Neural cell (in vitro differentiated cells): ENCODE measurements around the gene PLEKHA5. TPM values are rescaled to one million over a fixed set of nuclear protein-coding genes. Genes with fewer than 3 reads are reported as not detected.

Source experiments
- H2AFZ ChIP-seq: fragments of 200-600, 300-800 bp; sonication (generic), shearing (Covaris generic); 2 replicates; pipeline ENCODE4 v1.6.0; 2014; ENCODE audit warnings: low read depth, mild to moderate bottlenecking, antibody characterized with exemption, low read length, moderate library complexity
- H3F3A ChIP-seq: fragments of 200-600 bp; shearing (Covaris generic); 2 replicates; pipeline ENCODE4 v1.6.1; 2016; ENCODE audit warnings: mild to moderate bottlenecking, moderate library complexity, mixed read lengths, antibody characterized with exemption, low read length; ENCODE audit not compliant: insufficient read depth, poor library complexity, severe bottlenecking
- H3K27ac ChIP-seq: fragments of 200-600, 300-800 bp; sonication (generic), shearing (Covaris generic); 2 replicates; pipeline ENCODE4 v1.5.1; 2014; ENCODE audit warnings: mild to moderate bottlenecking, low read length, moderate library complexity
- H3K27me3 ChIP-seq: fragments of 300-800, 200-600 bp; sonication (generic), shearing (Covaris generic); 2 replicates; pipeline ENCODE4 v1.6.0; 2014; ENCODE audit warnings: mild to moderate bottlenecking, low read depth, low read length, moderate library complexity; ENCODE audit not compliant: insufficient read depth
- H3K36me3 ChIP-seq: fragments of 300-800, 200-600 bp; sonication (generic), shearing (Covaris generic); 2 replicates; pipeline ENCODE4 v1.5.1; 2014; ENCODE audit warnings: mild to moderate bottlenecking, antibody characterized with exemption, low read length, moderate library complexity; ENCODE audit not compliant: insufficient read depth
- H3K4me2 ChIP-seq: fragments of 300-800, 200-600 bp; sonication (generic), shearing (Covaris generic); 2 replicates; pipeline ENCODE4 v1.6.0; 2014; ENCODE audit warnings: mild to moderate bottlenecking, low read length
- H3K4me3 ChIP-seq: fragments of 300-800, 200-600 bp; sonication (generic), shearing (Covaris generic); 2 replicates; pipeline ENCODE4 v1.5.1; 2014; ENCODE audit warnings: mild to moderate bottlenecking, low read length, moderate library complexity
- H3K79me2 ChIP-seq: fragments of 200-600 bp; shearing (Covaris generic); replicated peaks from 2 replicates; pipeline ENCODE4 v1.6.0; 2014; ENCODE audit warnings: mild to moderate bottlenecking, low read length, moderate library complexity; ENCODE audit not compliant: insufficient read depth
- H3K9ac ChIP-seq: fragments of 300-800, 200-600 bp; sonication (generic), shearing (Covaris generic); 2 replicates; pipeline ENCODE4 v1.6.1; 2016; ENCODE audit warnings: mild to moderate bottlenecking, low read length, mixed read lengths
- H3K9me2 ChIP-seq: fragments of 200-600 bp; shearing (Covaris generic); 2 replicates; pipeline ENCODE4 v1.6.1; 2016; ENCODE audit warnings: mild to moderate bottlenecking, low read length, mixed read lengths; ENCODE audit not compliant: insufficient read depth
- H3K9me3 ChIP-seq: fragments of 200-600, 300-800 bp; sonication (generic), shearing (Covaris generic); 2 replicates; pipeline ENCODE4 v1.6.1; 2016; ENCODE audit warnings: mild to moderate bottlenecking, mixed run types, low read length, moderate library complexity, mixed read lengths
- H4K20me1 ChIP-seq: fragments of 200-600 bp; shearing (Covaris generic); 2 replicates; pipeline ENCODE4 v1.6.1; 2016; ENCODE audit warnings: mild to moderate bottlenecking, mixed run types; ENCODE audit not compliant: insufficient read depth
- CTCF ChIP-seq: fragments of 450-650 bp; IDR thresholded peaks from 2 replicates; pipeline ENCODE4 v1.5.1; 2014; ENCODE audit warnings: antibody characterized with exemption, mild to moderate bottlenecking, moderate library complexity; ENCODE audit not compliant: poor library complexity, severe bottlenecking
- EP300 ChIP-seq: fragments of 450-650 bp; conservative IDR thresholded peaks from 2 replicates; pipeline ENCODE4 v1.6.1; 2014; ENCODE audit warnings: antibody characterized with exemption, mild to moderate bottlenecking, moderate library complexity; ENCODE audit not compliant: poor library complexity, severe bottlenecking
- EZH2 ChIP-seq: fragments of 200-600, 300-800 bp; shearing (Covaris generic), sonication (generic); IDR thresholded peaks from 2 replicates; pipeline ENCODE4 v1.6.1; 2014; ENCODE audit warnings: antibody characterized with exemption, low read length, borderline replicate concordance, mild to moderate bottlenecking; ENCODE audit not compliant: insufficient read depth, poor library complexity, severe bottlenecking
- MXI1 ChIP-seq: fragments of 450-650 bp; conservative IDR thresholded peaks from 2 replicates; pipeline ENCODE4 v1.6.1; 2014; ENCODE audit warnings: antibody characterized with exemption, mild to moderate bottlenecking; ENCODE audit not compliant: poor library complexity, severe bottlenecking
- POLR2AphosphoS5 ChIP-seq: IDR thresholded peaks from 2 replicates; pipeline ENCODE4 v1.6.1; 2012
- RAD21 ChIP-seq: fragments of 450-650 bp; conservative IDR thresholded peaks from 2 replicates; pipeline ENCODE4 v1.6.1; 2014; ENCODE audit warnings: antibody characterized with exemption, mild to moderate bottlenecking, moderate library complexity
- REST ChIP-seq: IDR thresholded peaks from 2 replicates; pipeline ENCODE4 v1.6.1; 2012; ENCODE audit warnings: borderline replicate concordance
- SMC3 ChIP-seq: fragments of 450-650 bp; conservative IDR thresholded peaks from 2 replicates; pipeline ENCODE4 v1.6.1; 2014; ENCODE audit warnings: antibody characterized with exemption, mild to moderate bottlenecking, moderate library complexity; ENCODE audit not compliant: poor library complexity
- TAF1 ChIP-seq: IDR thresholded peaks from 2 replicates; pipeline ENCODE4 v1.6.1; 2012; ENCODE audit warnings: low read depth
- polyA plus RNA-seq: library from polyadenylated mRNA; depleted of rRNA; stranded (reverse); fragments of >200 nt; gene quantifications from 2 replicates; pipeline ENCODE4 v1.2.3, GENCODE V29; 2014

Gene PLEKHA5
- polyA plus RNA-seq, 1 donor from 2014 or later = 130 TPM

- peaks cover 46% of the 10 kb centered on the region for H3K79me2 ChIP-seq
- H3K9me2 ChIP-seq = no peaks in the 10 kb centered on the region
Observed at GRCh38 chr12:19200261-19200660, 70.7 kb downstream of the PLEKHA5 start.

GRCh38 chr12:19201661-19202060, 72.1 kb downstream of the PLEKHA5 start:
- Histone ChIP-seq H3K4me3 (no peak overlapping the region), H4K20me1 (no peaks in the 10 kb centered on the region), H3K9me3 (no peaks in the 10 kb centered on the region), H3K9me2 (no peaks in the 10 kb centered on the region), H3K79me2 (peaks cover 44% of the 10 kb centered on the region), H3K4me2 (no peak overlapping the region), H3K9ac (no peak overlapping the region), H2AFZ (no peak overlapping the region), H3K27ac (no peak overlapping the region), H3K36me3 (no peaks in the 10 kb centered on the region), H3F3A (no peaks in the 10 kb centered on the region), H3K27me3 (no peaks in the 10 kb centered on the region)
- TF ChIP-seq SMC3 = no peak
- TF ChIP-seq EP300 = no peak
- no peak for TF ChIP-seq REST
- TF ChIP-seq MXI1 = no peak
- no peak for TF ChIP-seq RAD21
- no peak for TF ChIP-seq TAF1
- no peak for TF ChIP-seq CTCF

More at GRCh38 chr12:19200261-19200660, 70.7 kb downstream of the PLEKHA5 start:
- Histone ChIP-seq H3K9me3 (no peaks in the 10 kb centered on the region), H3K27me3 (no peaks in the 10 kb centered on the region), H4K20me1 (no peaks in the 10 kb centered on the region), H3F3A (no peaks in the 10 kb centered on the region), H3K4me3 (no peak overlapping the region), H3K9ac (no peak overlapping the region), H3K4me2 (no peak overlapping the region), H3K36me3 (no peaks in the 10 kb centered on the region), H3K27ac (no peak overlapping the region), H2AFZ (no peak overlapping the region)
- no peak for TF ChIP-seq REST
- TF ChIP-seq RAD21 = no peak
- no peak for TF ChIP-seq EZH2
- no peak for TF ChIP-seq POLR2AphosphoS5
- no peak for TF ChIP-seq MXI1
- TF ChIP-seq TAF1 = no peak
- TF ChIP-seq EP300 = no peak
- TF ChIP-seq SMC3 = no peak
- TF ChIP-seq CTCF = no peak
